Muscle layer of duodenum (tissue), 2 donors: ENCODE results near the gene DGKI.

Source experiments
- H3K27ac ChIP-seq: one replicate; pipeline ENCODE4 v1.7.0; 2013; ENCODE audit warnings: mild to moderate bottlenecking, low read length
- H3K27me3 ChIP-seq: one replicate; pipeline ENCODE4 v1.7.0; 2013; ENCODE audit warnings: low read depth, mild to moderate bottlenecking, control low read depth, low read length
- H3K36me3 ChIP-seq, 2 donors: one replicate each; pipeline ENCODE4 v1.7.0; 2013; ENCODE audit warnings: low read length in 2 of 2, control low read depth in 1 of 2, mild to moderate bottlenecking in 1 of 2; ENCODE audit not compliant: insufficient read depth in 2 of 2, control insufficient read depth in 1 of 2
- H3K4me1 ChIP-seq, 2 donors: one replicate each; pipeline ENCODE4 v1.7.0; 2013; ENCODE audit warnings: low read length in 2 of 2, mild to moderate bottlenecking in 2 of 2, control low read depth in 1 of 2, moderate library complexity in 1 of 2; ENCODE audit not compliant: insufficient read depth in 2 of 2, control insufficient read depth in 1 of 2
- H3K4me3 ChIP-seq, 2 donors: one replicate each; pipeline ENCODE4 v1.7.0; 2013; ENCODE audit warnings: low read length in 2 of 2, low read depth in 1 of 2, mild to moderate bottlenecking in 1 of 2
- H3K9me3 ChIP-seq, 2 donors: one replicate each; pipeline ENCODE4 v1.7.0; 2013; ENCODE audit warnings: low read length in 2 of 2, control low read depth in 1 of 2, mild to moderate bottlenecking in 1 of 2; ENCODE audit not compliant: control insufficient read depth in 1 of 2
- donor health status: healthy.

Gene DGKI

DNA sequence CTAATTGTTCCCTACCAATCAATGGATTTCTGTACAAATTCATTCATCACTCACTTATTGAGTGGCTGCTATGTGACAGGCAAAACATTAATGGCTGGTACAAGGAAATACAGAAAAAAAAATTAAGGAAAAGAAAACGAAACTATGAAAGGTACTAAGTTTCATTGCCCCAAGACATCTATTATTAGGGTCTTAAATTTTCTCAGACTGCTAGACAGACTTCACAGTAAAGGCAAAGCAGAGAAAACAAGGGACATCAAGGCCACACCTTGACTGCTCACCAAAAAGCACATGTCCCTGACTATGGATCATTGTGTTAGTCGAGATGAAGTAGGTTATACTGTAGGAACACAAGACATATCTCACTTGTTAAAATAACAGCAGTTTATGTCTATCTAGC, 36.5 kb downstream of the DGKI start:
- H3K27ac ChIP-seq = no peak overlapping the region
- H3K4me3 ChIP-seq = no peak overlapping the region
- no peaks in the 10 kb centered on the region for H3K36me3 ChIP-seq
- no peaks in the 10 kb centered on the region for H3K4me1 ChIP-seq
- no peaks in the 10 kb centered on the region for H3K9me3 ChIP-seq
- no peaks in the 10 kb centered on the region for H3K27me3 ChIP-seq

DNA sequence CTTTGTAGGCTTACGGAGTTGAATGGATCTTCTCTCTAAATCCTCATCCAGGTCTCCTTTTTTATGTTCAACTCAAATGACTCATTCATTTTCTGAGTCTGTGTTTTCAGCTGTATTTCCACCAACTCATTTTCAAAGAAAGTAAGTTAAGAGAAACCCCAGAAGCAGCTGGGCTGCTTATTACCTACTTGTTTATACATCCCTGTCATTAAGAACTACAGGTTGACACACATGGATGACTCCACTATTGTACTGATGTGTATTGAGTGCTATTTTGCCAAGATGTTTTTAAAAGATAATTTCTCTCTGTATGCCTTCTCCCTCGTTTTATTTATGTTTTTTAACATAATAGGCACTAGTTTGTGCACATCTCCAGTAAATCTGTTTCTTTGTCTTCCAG, 41.9 kb downstream of the DGKI start:
- H3K36me3 ChIP-seq = no peaks in the 10 kb centered on the region
- H3K4me3 ChIP-seq = no peak overlapping the region
- H3K4me1 ChIP-seq = no peaks in the 10 kb centered on the region
- no peaks in the 10 kb centered on the region for H3K27me3 ChIP-seq
- H3K27ac ChIP-seq = no peak overlapping the region
- no peaks in the 10 kb centered on the region for H3K9me3 ChIP-seq

DNA sequence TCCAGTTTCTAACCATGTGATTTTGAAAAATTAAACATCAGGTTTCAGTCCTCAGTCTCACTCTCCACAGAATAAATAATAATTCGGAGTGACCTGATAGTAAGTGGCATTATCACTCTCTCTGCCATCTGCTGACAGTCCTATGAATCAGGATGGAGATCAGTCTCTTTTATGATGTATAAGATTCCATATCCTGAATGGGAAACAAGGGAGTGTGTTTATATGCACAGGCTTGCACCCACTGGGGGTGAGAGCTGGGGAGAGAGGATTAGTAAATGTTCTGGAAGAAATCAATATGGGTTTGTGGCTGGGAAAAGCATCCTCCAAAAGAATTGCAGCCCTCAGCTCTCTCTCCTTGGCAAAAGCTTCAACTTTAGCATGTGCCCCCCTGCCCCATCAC, 45.3 kb downstream of the DGKI start:
- Histone ChIP-seq H3K27me3 (no peaks in the 10 kb centered on the region), H3K36me3 (no peaks in the 10 kb centered on the region), H3K4me3 (no peak overlapping the region), H3K27ac (no peak overlapping the region), H3K9me3 (no peaks in the 10 kb centered on the region), H3K4me1 (no peaks in the 10 kb centered on the region)

DNA sequence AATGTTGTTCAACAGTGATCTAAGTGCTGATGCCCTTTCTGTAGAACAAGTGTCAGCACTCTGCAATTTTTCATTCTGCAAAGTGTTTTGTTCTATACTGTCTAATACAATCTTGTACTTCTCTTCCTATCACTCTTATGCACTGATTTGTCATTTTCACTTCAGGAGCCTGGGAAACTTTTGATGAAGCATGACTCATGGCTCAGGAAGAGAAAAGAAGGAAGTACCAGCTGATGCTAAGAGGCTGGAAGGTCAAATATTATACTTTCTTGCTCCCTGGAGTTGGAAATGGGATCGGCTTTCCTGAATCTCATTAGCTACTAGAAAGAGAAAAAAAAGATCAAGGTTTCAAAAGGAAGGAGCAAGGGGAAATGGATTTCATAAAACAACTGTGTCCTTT, 45.8 kb downstream of the DGKI start:
- H3K4me1 ChIP-seq = no peaks in the 10 kb centered on the region
- no peaks in the 10 kb centered on the region for H3K36me3 ChIP-seq
- no peak overlapping the region for H3K4me3 ChIP-seq
- no peaks in the 10 kb centered on the region for H3K27me3 ChIP-seq
- H3K27ac ChIP-seq = no peak overlapping the region
- H3K9me3 ChIP-seq = no peaks in the 10 kb centered on the region

DNA sequence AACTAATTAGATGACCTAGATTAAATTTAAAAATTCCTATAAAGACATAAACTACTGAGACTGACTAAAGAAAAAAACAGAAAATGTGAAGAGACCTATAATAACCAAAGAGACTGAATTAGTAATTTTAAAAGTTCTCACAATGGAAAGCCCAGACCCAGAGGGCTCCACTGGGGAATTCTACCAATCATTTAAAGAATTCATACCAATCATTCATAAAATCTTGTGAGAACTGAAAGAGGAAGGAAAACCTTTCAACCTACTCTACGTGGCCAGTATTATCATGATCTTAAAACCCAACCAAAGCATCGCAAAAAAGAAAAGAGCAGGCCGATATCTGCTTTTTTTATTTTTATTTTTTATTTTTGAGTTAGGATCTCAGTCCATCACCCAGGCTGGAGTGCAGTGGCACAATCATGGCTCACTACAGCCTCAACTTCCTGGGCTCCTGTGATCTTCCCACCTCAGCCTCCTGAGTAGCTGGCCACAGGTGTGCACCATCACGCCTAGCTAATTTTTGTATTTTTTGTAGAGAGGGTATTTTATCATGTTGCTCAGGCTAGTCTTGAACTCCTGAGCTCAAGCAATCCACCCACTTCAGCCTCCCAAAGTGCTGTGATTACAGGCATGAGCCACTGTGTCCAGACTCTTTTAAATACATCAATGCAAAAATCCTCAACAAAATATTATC, 48.6 kb downstream of the DGKI start:
- Histone ChIP-seq H3K4me1 (no peaks in the 10 kb centered on the region), H3K4me3 (no peak overlapping the region), H3K27me3 (no peaks in the 10 kb centered on the region), H3K36me3 (no peaks in the 10 kb centered on the region), H3K9me3 (no peaks in the 10 kb centered on the region), H3K27ac (no peak overlapping the region)

DNA sequence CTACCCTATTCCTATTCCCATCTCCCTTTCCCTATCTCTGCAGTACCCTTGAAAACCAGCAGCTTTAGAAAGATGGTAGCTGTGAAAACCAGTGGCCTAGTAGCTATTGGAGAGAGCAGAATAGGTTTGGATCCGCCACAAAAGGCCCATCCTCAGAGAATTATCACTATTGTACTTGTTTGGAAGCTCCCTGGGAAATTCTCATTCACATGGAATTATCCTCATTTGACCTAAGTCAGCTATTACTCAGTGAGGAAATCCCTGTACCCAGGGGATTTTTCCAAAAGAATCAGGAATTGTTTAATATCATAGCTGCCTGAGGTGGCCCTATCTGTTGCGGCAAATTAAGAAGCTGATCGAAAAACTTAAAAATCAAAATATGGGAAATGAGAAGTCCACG, 51.6 kb downstream of the DGKI start:
- Histone ChIP-seq H3K4me1 (no peaks in the 10 kb centered on the region), H3K9me3 (no peaks in the 10 kb centered on the region), H3K4me3 (no peak overlapping the region), H3K27ac (no peak overlapping the region), H3K36me3 (no peaks in the 10 kb centered on the region), H3K27me3 (no peaks in the 10 kb centered on the region)

DNA sequence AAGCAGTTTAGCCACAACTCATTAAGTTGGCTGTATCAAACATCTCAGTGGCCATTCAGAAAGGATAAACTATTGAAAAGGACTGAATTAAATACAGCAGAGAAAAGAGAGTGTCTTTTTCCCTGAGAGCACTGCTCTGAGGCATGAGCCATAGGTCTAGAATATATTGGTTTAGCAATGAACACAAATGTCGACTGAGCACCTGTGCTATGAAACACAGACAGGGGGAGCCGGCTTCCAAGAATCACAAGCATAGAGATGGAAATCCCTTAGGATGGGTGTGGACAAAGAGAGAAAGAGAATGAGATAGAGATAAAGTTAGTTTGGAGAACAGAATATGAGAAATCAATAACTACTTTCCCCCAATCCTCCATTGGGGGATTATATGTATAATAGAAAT, 54.8 kb downstream of the DGKI start:
- Histone ChIP-seq H3K4me3 (no peak overlapping the region), H3K9me3 (no peaks in the 10 kb centered on the region), H3K27me3 (no peaks in the 10 kb centered on the region), H3K27ac (no peak overlapping the region), H3K4me1 (no peaks in the 10 kb centered on the region), H3K36me3 (no peaks in the 10 kb centered on the region)

DNA sequence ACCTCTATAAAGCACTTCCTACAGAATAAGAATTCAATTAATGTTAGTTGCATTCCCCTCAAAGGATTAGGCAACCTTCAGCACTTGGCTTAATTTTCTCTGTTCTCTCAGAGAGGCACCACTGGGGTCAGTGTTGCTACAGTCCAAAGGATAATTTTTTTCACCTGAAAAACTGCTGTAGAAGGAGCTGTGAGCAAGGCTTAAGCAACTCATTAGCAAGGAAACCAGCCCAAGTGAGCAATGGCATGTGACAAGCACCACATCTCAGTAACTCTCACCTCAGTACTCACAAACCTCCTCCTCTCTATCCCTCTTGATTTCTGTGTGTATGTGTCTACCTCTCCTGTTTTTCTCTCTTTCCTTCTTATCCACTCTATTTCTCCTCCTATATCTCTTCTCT, 55.9 kb downstream of the DGKI start:
- no peaks in the 10 kb centered on the region for H3K9me3 ChIP-seq
- no peaks in the 10 kb centered on the region for H3K27me3 ChIP-seq
- no peaks in the 10 kb centered on the region for H3K36me3 ChIP-seq
- H3K4me1 ChIP-seq = no peaks in the 10 kb centered on the region
- H3K4me3 ChIP-seq = no peak overlapping the region
- no peak overlapping the region for H3K27ac ChIP-seq

DNA sequence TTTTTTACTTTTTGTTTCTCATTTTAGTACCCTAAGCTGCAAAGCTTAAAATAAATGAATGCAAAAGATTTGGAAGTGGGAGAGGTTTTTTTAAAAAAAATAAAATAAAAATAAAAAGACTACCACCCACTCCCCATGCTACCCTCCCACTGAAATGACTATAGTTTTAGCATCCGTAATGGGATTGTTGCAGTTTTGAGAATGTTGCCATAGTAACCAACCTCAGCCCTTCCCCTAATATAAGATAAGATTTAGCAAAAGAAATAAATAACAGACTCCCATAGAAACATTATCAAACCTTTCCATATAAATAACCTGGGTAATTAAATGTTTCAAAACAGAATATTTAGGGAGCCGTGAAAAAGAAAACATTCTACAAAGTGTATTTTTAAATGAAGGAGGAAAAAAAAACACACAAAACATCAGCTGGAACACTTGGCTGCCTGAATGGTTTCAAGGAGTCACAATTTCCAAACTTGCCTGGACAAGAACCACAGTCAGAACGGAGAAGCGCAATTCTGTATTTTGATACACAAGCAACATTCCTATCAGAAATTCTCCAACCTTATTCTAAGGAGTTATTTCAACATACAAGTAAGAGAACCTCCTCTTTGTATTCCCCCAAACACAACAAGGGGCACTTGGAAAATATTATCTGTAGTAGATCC, 57.4 kb downstream of the DGKI start:
- no peaks in the 10 kb centered on the region for H3K9me3 ChIP-seq
- H3K4me1 ChIP-seq = no peaks in the 10 kb centered on the region
- no peak overlapping the region for H3K4me3 ChIP-seq
- no peaks in the 10 kb centered on the region for H3K27me3 ChIP-seq
- H3K36me3 ChIP-seq = no peaks in the 10 kb centered on the region
- no peak overlapping the region for H3K27ac ChIP-seq

DNA sequence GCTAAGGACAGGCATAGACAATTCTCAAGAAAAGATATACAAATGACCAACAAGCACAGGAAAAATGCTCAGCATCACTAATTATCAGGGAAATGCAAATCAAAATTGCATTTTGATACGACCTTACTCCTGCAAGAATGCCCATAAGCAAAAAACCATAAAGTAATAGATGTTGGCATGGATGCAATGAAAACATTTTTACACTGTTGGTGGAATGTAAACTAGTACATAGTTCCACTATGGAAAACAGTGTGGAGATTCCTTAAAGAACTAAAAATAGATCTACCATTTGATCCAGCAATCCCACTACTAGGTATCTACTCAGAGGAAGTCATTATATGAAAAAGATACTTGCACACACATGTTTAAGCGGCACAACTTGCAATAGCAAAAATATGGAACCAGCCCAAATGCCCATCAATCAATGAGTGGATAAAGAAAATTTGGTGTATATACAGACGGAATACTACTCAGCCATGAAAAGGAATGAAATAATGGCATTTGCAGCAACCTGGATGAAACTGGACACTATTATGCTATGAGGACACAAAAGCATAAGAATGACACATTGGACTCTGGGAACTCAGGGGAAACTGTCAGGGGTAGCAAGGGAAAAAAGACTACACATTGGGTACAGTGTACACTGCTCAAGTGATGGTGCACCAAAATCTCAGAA, 59.3 kb downstream of the DGKI start:
- Histone ChIP-seq H3K27me3 (no peaks in the 10 kb centered on the region), H3K9me3 (peaks cover 0 to 6% of the 10 kb centered on the region in 2 donors), H3K4me3 (no peak overlapping the region), H3K4me1 (no peaks in the 10 kb centered on the region), H3K27ac (no peak overlapping the region), H3K36me3 (no peaks in the 10 kb centered on the region)

DNA sequence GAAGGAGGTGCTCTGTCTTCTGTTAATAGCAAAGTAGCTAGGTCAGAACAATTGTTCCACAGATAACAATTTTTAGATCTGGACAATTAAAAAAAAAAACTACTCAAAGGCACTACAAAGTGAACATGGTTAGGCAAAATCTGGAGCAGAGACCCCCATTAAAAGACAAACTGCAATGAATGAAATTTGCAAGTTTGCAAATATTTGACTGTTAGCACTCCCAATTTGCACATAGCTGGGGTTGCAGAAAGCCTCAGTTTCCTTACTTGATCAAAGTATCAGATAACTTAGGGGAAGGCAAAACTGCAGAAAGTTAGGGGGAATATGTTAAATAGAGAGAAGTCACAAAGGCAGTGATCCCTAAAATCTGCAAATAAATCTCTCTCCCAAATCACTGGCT, 68.3 kb downstream of the DGKI start:
- peaks cover 0 to under 1% of the 10 kb centered on the region in 2 donors for H3K36me3 ChIP-seq
- H3K27me3 ChIP-seq = no peaks in the 10 kb centered on the region
- H3K9me3 ChIP-seq = peaks cover 0 to under 1% of the 10 kb centered on the region in 2 donors
- no peak overlapping the region for H3K4me3 ChIP-seq
- no peaks in the 10 kb centered on the region for H3K4me1 ChIP-seq
- H3K27ac ChIP-seq = no peak overlapping the region
